AG09309 (cell line): Measurements from ENCODE around the gene PRKAR1B.
"Not testable (repeated sequence)": the region's sequence is repeated elsewhere in the genome, so short reads cannot be mapped to it uniquely, and the experiment has no call there.

ENCODE experiments used
- DNase-seq: peaks from one replicate; pipeline ENCODE4 v3.0.0-alpha.2; 2010; ENCODE audit warnings: low read depth
- H3K4me3 ChIP-seq: 2 replicates; pipeline ENCODE4 v1.5.1; 2011; ENCODE audit warnings: mild to moderate bottlenecking, low read depth, low read length, moderate library complexity; ENCODE audit not compliant: control insufficient read depth
- CTCF ChIP-seq: IDR thresholded peaks from 2 replicates; pipeline ENCODE4 v1.5.1; 2011; ENCODE audit warnings: mild to moderate bottlenecking, low read depth, low read length, inconsistent platforms; ENCODE audit not compliant: insufficient read depth, control insufficient read depth; ENCODE audit errors: missing control alignments

Gene PRKAR1B

GRCh38 chr7:746155-747061 lies 19.3 kb upstream of the PRKAR1B start:
- H3K4me3 ChIP-seq = no peak overlapping the region
- DNase-seq = no peak
- no peak for TF ChIP-seq CTCF

DNA sequence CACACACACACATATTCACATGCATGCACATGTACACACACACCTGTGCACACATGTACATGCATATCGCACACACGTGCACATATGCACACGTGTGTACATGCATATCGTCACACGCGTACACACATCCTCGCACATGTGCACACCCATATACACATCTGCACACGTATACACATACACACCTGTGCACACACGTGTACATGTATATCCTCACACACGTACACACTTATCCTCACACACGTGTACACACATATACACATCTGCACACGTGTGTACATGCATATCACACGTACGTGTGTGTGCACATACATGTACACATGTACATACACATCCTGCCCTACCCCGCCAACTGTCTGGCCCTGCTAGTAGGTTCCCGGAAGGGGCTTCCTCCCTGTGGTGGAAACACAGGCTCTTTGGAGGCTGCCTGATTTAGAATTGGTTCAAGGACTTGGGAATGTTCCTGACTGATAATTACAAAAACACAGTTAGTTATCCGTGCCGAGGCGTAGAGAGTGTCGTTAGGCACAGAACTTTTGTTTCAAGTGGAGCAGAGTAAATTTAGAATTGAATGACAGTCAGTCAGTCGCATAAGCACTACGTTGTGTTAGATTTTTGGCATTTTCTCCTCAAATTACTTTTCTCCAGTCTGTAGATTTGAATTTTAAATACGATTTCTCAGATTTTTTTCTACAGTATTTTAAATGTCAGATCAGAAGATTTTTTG lies 18.5 kb upstream of the PRKAR1B start:
- DNase-seq = no peak
- H3K4me3 ChIP-seq = no peak overlapping the region
- no peak for TF ChIP-seq CTCF

DNA sequence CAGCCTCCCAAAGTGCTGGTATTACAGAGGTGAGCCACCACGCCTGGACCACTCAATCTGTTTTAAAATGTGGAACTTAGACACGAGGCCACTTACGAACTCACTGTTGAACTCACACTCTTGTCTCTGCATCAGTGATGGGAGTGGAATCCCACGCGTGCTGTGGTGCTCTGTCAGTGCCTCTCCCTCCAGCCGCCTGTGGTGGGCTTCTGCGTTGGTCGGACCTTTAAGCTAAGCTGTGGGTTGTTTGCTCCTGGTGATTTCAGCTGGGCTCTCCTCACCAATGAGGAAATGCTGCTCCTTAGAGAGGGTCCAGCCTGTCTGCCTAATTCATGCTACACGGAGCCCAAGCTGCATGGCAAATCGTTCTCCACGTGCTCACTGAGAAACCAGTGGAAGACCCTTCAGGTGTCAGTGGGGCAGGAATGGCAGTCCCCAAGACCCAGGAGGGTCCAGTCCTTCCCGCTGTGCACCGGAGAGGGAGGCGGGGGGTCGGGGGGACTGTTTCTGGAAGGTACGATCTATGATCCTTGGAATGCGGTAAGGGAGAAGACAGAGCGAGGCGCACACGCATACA lies 17.9 kb upstream of the PRKAR1B start:
- TF ChIP-seq CTCF = no peak
- DNase-seq = no peak

DNA sequence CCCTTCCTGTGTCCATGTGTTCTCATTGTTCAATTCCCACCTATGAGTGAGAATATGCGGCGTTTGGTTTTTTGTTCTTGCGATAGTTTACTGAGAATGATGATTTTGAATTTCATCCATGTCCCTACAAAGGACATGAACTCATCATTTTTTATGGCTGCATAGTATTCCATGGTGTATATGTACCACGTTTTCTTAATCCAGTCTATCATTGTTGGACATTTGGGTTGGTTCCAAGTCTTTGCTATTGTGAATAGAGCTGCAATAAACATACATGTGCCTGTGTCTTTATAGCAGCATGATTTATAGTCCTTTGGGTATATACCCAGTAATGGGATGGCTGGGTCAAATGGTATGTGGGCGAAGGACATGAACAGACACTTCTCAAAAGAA lies 17.0 kb upstream of the PRKAR1B start:
- H3K4me3 ChIP-seq, DNase-seq: not testable (repeated sequence)

More for the DNA sequence above, 17.9 kb upstream of the PRKAR1B start:
- no peak overlapping the region for H3K4me3 ChIP-seq

DNA sequence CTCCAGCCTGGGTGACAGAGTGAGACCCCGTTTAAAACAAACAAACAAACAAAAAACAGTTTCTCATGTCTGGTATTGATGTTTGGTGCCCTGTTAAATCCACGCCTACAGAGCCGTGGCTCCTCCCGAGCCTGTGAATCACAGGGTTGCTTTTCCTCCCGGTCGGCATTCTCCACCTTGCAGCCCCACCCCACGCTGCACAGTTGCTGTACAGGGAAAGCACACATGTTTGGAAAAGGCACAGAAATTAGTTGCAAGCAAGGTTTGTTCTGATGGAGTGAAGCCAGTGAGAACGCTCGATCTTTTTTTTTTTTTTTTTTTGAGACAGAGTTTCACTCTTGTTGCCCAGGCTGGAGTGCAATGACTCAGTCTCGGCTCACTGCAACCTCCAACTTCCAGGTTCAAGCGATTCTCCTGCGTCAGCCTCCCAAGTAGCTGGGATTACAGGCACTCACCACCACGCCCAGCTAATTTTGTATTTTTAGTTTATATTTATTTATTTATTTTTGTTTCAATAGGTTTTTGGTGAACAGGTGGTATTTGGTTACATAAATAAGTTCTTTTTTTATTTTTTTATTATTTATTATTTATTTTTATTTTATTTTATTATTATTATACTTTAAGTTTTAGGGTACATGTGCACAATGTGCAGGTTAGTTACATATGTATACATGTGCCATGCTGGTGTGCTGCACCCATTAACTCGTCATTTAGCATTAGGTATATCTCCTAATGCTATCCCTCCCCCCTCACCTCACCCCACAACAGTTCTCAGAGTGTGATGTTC lies 16.5 kb upstream of the PRKAR1B start:
- not testable (repeated sequence) for DNase-seq, H3K4me3 ChIP-seq

GRCh38 chr7:742791-743190 lies 15.7 kb upstream of the PRKAR1B start:
- no peak for DNase-seq
- no peak for TF ChIP-seq CTCF
- no peak overlapping the region for H3K4me3 ChIP-seq

- DNase-seq = no peak
- no peak overlapping the region for H3K4me3 ChIP-seq
- TF ChIP-seq CTCF = no peak
Observed at GRCh38 chr7:741850-742249, 14.8 kb upstream of the PRKAR1B start.
